HG03575 (cell line): ENCODE measurements around the gene POLR1H.
A peak's percentile ranks its signal among the peaks of the same experiment; 100 is the strongest.

Source experiments
- ATAC-seq: cut with Tn5 transposase; IDR thresholded peaks from one replicate; pipeline ENCODE4 v1.9.1; 2021; ENCODE audit not compliant: unreplicated experiment, insufficient number of reproducible peaks, low FRiP score; ENCODE audit errors: extremely low read depth

POLR1H gene

GRCh38 chr6:30055513-30055912, 5.6 kb upstream of the POLR1H start:
- no peak for ATAC-seq

- ATAC-seq = no peak
Measured at GRCh38 chr6:30060606-30061091, 416 bp upstream of the POLR1H start.

- no peak for ATAC-seq
Measured at GRCh38 chr6:30061858-30062458, 893 bp downstream of the POLR1H start.

GRCh38 chr6:30062471-30063178, 1.6 kb downstream of the POLR1H start:
- no peak for ATAC-seq

GRCh38 chr6:30063315-30063714, 2.2 kb downstream of the POLR1H start:
- no peak for ATAC-seq

- no peak for ATAC-seq
Measured at GRCh38 chr6:30066082-30066481, 5.0 kb downstream of the POLR1H start.

GRCh38 chr6:30066577-30067459, 5.8 kb downstream of the POLR1H start, which contains the start of gene PPP1R11:
Gene PPP1R11, plus strand, starts transcription at chr6:30067198. Its CDS starts 213 bp downstream, at chr6:30067411.
- peak; percentile 81 for ATAC-seq

GRCh38 chr6:30067460-30068139, 6.5 kb downstream of the POLR1H start:
- ATAC-seq = no peak

- ATAC-seq = no peak
Measured at GRCh38 chr6:30071081-30071818, 10.2 kb downstream of the POLR1H start.

GRCh38 chr6:30071858-30072257, 10.8 kb downstream of the POLR1H start:
- no peak for ATAC-seq

GRCh38 chr6:30073489-30074235, 12.6 kb downstream of the POLR1H start:
- ATAC-seq = no peak

- no peak for ATAC-seq
Measured at GRCh38 chr6:30074331-30075093, 13.4 kb downstream of the POLR1H start.

GRCh38 chr6:30075094-30075789, 14.2 kb downstream of the POLR1H start, which contains the start of gene RNF39:
Gene RNF39, minus strand, starts transcription at chr6:30075769. Its CDS starts 184 bp downstream, at chr6:30075585.
- no peak for ATAC-seq

GRCh38 chr6:30075790-30076732, 15.0 kb downstream of the POLR1H start:
- no peak for ATAC-seq

GRCh38 chr6:30077218-30077617, 16.2 kb downstream of the POLR1H start:
- ATAC-seq = no peak
